NCI-H1048 (cell line): Measurements from ENCODE around the gene BAX.
A peak's percentile ranks its signal among the peaks of the same experiment; 100 is the strongest.

Source experiments
- DNase-seq: peaks from one replicate; lab custom pipeline; 2025; lab: John Stamatoyannopoulos, UW

The BAX gene

GRCh38 chr19:48962029-48962848 lies 7.6 kb downstream of the BAX start:
- no peak for DNase-seq

GRCh38 chr19:48962849-48963165 lies 8.1 kb downstream of the BAX start:
- DNase-seq = no peak

GRCh38 chr19:48963371-48964204 lies 8.9 kb downstream of the BAX start:
- DNase-seq = no peak

GRCh38 chr19:48964205-48965039 lies 9.7 kb downstream of the BAX start:
- no peak for DNase-seq

- peak; percentile 82 for DNase-seq
Measured at GRCh38 chr19:48965040-48965805, 10.5 kb downstream of the BAX start, which contains the start of gene FTL. Gene FTL, plus strand, starts transcription at chr19:48965309. Its CDS starts 199 bp downstream, at chr19:48965508.

GRCh38 chr19:48965806-48966540 lies 11.3 kb downstream of the BAX start:
- peak; percentile 61 for DNase-seq

GRCh38 chr19:48966541-48967345 lies 12.1 kb downstream of the BAX start:
- no peak for DNase-seq

GRCh38 chr19:48967346-48968178 lies 12.9 kb downstream of the BAX start:
- DNase-seq = no peak

GRCh38 chr19:48968179-48968661 lies 13.5 kb downstream of the BAX start:
- DNase-seq = no peak

GRCh38 chr19:48968813-48969218 lies 14.1 kb downstream of the BAX start:
- DNase-seq = no peak

- peak; percentile 57 for DNase-seq
Measured at GRCh38 chr19:48969276-48970138, 14.8 kb downstream of the BAX start.

GRCh38 chr19:48970139-48970766 lies 15.6 kb downstream of the BAX start:
- no peak for DNase-seq

GRCh38 chr19:48970923-48971395 lies 16.3 kb downstream of the BAX start:
- DNase-seq = peak; percentile 66

GRCh38 chr19:48975947-48976847 lies 21.5 kb downstream of the BAX start:
- no peak for DNase-seq

- DNase-seq = no peak
Measured at GRCh38 chr19:48977061-48977460, 22.4 kb downstream of the BAX start.

- DNase-seq = no peak
Measured at GRCh38 chr19:48982280-48982679, 27.6 kb downstream of the BAX start.
